GM12891 (cell line): ENCODE measurements around the gene CFAP206.

Experiments used
- POLR2A ChIP-seq: IDR thresholded peaks from 2 replicates; pipeline ENCODE4 v1.6.1; 2011; ENCODE audit warnings: low read depth, low read length, control low read depth
- POLR2AphosphoS5 ChIP-seq: IDR thresholded peaks from 2 replicates; pipeline ENCODE4 v1.6.1; 2011; ENCODE audit warnings: low read depth, low read length, control low read depth
- TAF1 ChIP-seq: IDR thresholded peaks from 2 replicates; pipeline ENCODE4 v1.6.1; 2011; ENCODE audit warnings: low read depth, low read length, control low read depth

DNA sequence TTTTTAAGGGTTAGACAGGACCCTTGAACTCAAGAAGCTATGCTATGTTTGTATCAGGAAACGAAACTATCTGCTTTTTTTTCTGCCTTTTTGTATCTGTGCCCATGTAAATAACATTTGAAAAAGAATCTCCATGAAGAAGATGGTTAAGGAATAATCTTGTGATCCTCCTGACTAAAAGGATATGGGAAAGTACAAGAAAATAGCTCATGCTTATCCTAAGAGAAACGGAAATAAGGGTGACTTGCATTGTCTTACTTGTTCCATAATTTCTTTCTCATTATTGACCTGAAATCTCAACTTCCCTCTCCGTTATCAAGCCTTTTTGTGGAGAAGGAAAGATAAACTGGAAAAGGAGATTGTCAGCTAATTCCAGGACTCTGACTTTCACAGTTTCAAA, 5.9 kb upstream of the CFAP206 start:
- TF ChIP-seq POLR2A, result no peak
- no peak for TF ChIP-seq POLR2AphosphoS5
- TF ChIP-seq TAF1, result no peak
